Duodenal mucosa (tissue), 2 donors: Measurements from ENCODE around the gene MFAP4.
A peak's percentile ranks its signal among the peaks of the same experiment; 100 is the strongest.

Experiments
- H3K27ac ChIP-seq: one replicate; pipeline ENCODE4 v1.7.0; 2013; ENCODE audit warnings: low read depth, low read length
- H3K27me3 ChIP-seq, 2 donors: one replicate each; pipeline ENCODE4 v1.7.0; 2013; ENCODE audit warnings: low read length in 2 of 2, control low read depth in 1 of 2; ENCODE audit not compliant: insufficient read depth in 2 of 2, control insufficient read depth in 1 of 2
- H3K36me3 ChIP-seq, 2 donors: one replicate each; pipeline ENCODE4 v1.7.0; 2013; ENCODE audit warnings: low read length in 2 of 2, control low read depth in 1 of 2; ENCODE audit not compliant: insufficient read depth in 2 of 2, control insufficient read depth in 1 of 2
- H3K4me1 ChIP-seq, 2 donors: one replicate each; pipeline ENCODE4 v1.7.0; 2013; ENCODE audit warnings: low read length in 2 of 2, control low read depth in 1 of 2; ENCODE audit not compliant: insufficient read depth in 2 of 2, control insufficient read depth in 1 of 2
- H3K4me3 ChIP-seq, 2 donors: one replicate each; pipeline ENCODE4 v1.7.0; 2013; ENCODE audit warnings: low read length in 2 of 2, low read depth in 1 of 2
- H3K9ac ChIP-seq, 2 donors: one replicate each; pipeline ENCODE4 v1.7.0; 2013; ENCODE audit warnings: low read length in 2 of 2, low read depth in 1 of 2
- H3K9me3 ChIP-seq, 2 donors: one replicate each; pipeline ENCODE4 v1.7.0; 2013; ENCODE audit warnings: low read length in 2 of 2, control low read depth in 1 of 2; ENCODE audit not compliant: control insufficient read depth in 1 of 2

MFAP4 gene

DNA sequence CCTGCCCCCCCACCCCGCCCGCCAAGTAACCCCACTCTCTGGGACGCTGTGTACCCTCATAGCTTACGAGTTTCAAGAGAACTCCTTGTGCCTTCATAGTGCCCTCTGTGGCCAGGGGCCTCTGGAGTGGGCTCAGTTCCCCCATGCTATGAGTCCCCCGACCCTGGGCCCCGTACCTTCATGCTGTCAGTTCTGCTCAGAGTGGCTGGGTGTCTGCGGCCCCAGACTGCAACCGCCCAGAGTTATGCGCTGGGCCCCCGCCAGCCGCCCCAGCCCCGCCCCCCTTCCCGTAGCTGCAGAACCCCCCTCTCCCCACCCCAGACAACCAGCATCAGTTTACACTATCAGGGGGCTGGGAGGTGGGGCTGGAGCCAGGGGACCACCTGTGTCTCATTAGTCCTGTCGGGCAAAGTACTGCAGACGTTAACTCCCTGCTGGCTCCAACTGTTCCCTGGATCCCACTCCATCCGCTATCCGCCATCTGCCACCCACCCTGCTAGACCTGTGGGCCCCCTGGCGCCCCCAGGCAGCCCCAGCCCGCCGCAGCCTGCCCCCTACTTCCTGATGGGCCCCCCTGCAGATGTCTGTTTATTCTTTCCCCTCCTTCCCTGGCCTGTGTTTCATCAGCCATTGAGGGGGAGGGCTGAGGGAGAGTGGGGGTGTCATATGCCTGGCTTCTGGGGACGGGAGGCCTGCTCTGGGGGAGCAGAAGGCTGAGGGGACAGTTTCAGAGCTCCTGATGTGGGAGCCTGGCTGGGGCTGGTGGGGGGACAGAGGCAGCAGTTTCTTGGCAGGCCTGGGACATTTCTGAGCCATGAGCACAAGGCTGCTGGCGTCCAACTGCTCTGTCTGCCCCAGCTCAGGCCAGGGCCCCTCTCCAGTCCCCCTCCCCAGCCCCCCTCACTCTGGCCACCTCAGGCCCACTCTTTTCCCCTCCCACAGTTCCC lies at the start of gene MFAP4:
Gene MFAP4 (minus strand): TSS at position 217 of the 947 bp plus-strand sequence. CDS start 35 bp downstream, at position 182.
- H3K27ac ChIP-seq = peak within 1 kb of the TSS; percentile 66
- peak within 1 kb of the TSS; percentile 42 to 49 for H3K4me3 ChIP-seq
- H3K36me3 ChIP-seq = peaks cover 18 to 31% of the 10 kb centered on the region in 2 donors
- no peaks in the 10 kb centered on the region for H3K27me3 ChIP-seq
- H3K9me3 ChIP-seq = no peaks in the 10 kb centered on the region
- H3K4me1 ChIP-seq = peaks cover 38 to 42% of the 10 kb centered on the region in 2 donors
- H3K9ac ChIP-seq = peak within 1 kb of the TSS in 1 of 2 donors; percentile 29

- H3K9me3 ChIP-seq = no peaks in the 10 kb centered on the region
- no peak overlapping the region for H3K4me3 ChIP-seq
- H3K36me3 ChIP-seq = no peaks in the 10 kb centered on the region
- H3K4me1 ChIP-seq = no peaks in the 10 kb centered on the region
- H3K27ac ChIP-seq = no peak overlapping the region
- H3K27me3 ChIP-seq = no peaks in the 10 kb centered on the region
- no peak overlapping the region for H3K9ac ChIP-seq
These were observed 46.8 kb upstream of the MFAP4 start for GRCh38 chr17:19433727-19434340.

GRCh38 chr17:19433255-19433654 lies 46.3 kb upstream of the MFAP4 start:
- no peaks in the 10 kb centered on the region for H3K27me3 ChIP-seq
- no peaks in the 10 kb centered on the region for H3K4me1 ChIP-seq

GRCh38 chr17:19431691-19432090 lies 44.7 kb upstream of the MFAP4 start:
- Histone ChIP-seq H3K36me3 (no peaks in the 10 kb centered on the region), H3K9ac (no peak overlapping the region), H3K4me1 (no peaks in the 10 kb centered on the region), H3K9me3 (no peaks in the 10 kb centered on the region), H3K27ac (no peak overlapping the region), H3K4me3 (no peak overlapping the region), H3K27me3 (no peaks in the 10 kb centered on the region)

More at GRCh38 chr17:19433255-19433654, 46.3 kb upstream of the MFAP4 start:
- Histone ChIP-seq H3K36me3 (no peaks in the 10 kb centered on the region), H3K9ac (no peak overlapping the region), H3K27ac (no peak overlapping the region), H3K4me3 (no peak overlapping the region), H3K9me3 (no peaks in the 10 kb centered on the region)

- H3K27ac ChIP-seq = no peak overlapping the region
These were observed 39.6 kb upstream of the MFAP4 start for GRCh38 chr17:19426631-19427030.

DNA sequence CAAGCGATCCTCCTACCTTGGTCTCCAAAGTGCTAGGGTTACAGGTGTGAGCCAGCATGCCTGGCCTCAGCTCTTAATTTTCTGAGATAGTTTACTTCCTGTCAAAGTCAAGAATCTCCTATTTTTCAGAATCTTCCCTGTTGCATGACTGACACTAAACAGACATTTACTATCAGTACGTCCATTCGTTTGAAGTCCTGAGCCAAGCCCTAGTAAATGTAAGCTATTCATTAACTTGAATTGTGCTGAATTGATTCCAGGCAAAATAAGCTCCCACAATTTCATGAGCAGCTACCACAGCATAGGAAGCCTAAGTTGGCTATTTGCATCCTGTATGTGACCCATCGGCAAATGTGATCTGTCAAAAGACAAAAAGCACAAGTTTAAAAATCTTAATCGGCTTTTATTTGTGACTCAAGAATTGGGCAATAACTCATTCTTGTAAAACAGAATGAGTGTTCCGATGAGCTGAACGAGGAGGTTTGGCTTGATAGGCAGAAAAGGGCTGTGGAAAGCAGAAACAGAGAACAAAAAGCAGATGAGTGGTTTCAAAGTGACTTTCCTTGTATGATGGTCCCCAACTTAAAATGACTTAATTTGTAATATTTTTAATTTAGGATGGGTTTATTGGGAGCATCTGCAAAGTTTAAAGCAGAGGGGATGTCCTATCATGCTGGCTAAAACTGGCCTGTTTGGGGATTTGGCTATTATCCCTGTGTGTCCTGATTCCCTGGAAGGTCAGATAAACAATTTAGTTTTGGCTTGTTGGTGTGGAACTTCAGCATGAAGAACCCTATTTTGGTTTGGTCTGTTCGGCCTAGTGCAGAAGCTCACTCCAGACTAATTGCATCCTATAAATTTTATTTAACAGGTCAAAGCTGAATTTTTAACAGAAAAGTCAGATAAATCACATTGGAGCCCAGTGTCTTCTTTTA lies 38.2 kb upstream of the MFAP4 start:
- no peak overlapping the region for H3K27ac ChIP-seq
- peaks cover 17 to 20% of the 10 kb centered on the region in 2 donors for H3K4me1 ChIP-seq
- no peaks in the 10 kb centered on the region for H3K9me3 ChIP-seq
- no peaks in the 10 kb centered on the region for H3K36me3 ChIP-seq
- no peak overlapping the region for H3K4me3 ChIP-seq
- no peak overlapping the region for H3K9ac ChIP-seq
- H3K27me3 ChIP-seq = no peaks in the 10 kb centered on the region

More at GRCh38 chr17:19426631-19427030, 39.6 kb upstream of the MFAP4 start:
- Histone ChIP-seq H3K9me3 (no peaks in the 10 kb centered on the region), H3K9ac (no peak overlapping the region), H3K27me3 (no peaks in the 10 kb centered on the region), H3K4me1 (peaks cover 17 to 20% of the 10 kb centered on the region in 2 donors), H3K4me3 (no peak overlapping the region), H3K36me3 (no peaks in the 10 kb centered on the region)

DNA sequence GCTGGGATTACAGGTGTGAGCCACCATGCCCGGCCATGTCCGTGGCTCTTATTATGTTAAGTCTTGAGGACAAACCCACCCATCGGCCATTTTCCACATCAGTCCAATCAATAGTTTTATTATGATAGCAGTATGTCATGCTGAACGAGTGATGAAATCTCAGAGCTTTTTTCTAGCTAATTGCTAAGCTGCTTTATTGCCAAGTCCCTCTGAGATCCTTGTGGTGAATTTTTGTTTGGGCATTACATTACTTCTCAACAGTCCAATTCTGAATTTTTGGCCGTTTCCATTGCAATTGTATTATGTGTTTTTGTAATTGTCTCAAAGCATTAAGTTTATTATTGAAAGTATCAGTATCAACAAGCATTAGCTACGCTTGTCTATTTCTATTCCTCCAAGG lies 34.9 kb upstream of the MFAP4 start:
- H3K4me3 ChIP-seq = no peak overlapping the region
- no peaks in the 10 kb centered on the region for H3K9me3 ChIP-seq
- H3K9ac ChIP-seq = no peak overlapping the region
- no peak overlapping the region for H3K27ac ChIP-seq
- H3K4me1 ChIP-seq = peaks cover 17 to 24% of the 10 kb centered on the region in 2 donors
- no peaks in the 10 kb centered on the region for H3K36me3 ChIP-seq
- no peaks in the 10 kb centered on the region for H3K27me3 ChIP-seq

GRCh38 chr17:19421219-19421618 lies 34.2 kb upstream of the MFAP4 start:
- Histone ChIP-seq H3K4me1 (peaks cover 17 to 22% of the 10 kb centered on the region in 2 donors), H3K27ac (no peak overlapping the region), H3K9ac (no peak overlapping the region), H3K36me3 (no peaks in the 10 kb centered on the region), H3K4me3 (no peak overlapping the region), H3K9me3 (no peaks in the 10 kb centered on the region), H3K27me3 (no peaks in the 10 kb centered on the region)

DNA sequence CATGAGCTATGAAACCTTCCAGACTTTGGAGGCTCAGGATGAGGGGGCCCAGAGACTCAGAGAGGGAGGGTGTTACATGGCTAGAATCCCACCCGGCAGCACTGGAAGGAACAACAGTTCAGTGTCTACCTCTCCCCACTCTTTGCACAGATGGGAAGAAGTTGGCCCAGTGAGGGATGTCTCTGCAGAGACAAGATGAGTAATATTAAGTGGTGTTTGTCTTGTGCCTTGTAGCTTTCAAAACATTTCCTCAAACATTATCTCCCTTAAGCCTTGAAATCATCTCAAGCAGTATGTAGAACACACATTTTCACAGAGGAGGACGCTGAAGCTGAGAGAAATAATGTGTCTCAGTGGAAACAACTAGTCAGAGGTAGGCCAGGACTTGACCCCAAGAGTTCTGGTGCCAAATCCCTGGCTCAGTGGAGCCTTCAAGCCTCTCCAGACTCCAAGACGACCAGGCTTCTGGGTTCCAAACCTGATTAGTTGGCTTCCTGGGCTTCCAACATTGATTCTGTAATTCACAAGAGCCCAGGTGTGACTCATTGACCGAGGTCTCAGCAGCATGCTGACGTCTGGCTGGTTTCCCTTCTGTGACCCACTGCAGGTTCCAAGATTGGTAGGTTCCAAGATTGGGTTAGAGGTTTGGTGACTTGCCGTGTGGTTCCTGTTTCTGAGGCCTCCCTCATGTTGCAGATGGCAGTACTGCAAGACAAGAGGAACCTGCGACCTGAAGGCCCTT lies 31.4 kb upstream of the MFAP4 start:
- H3K4me3 ChIP-seq = no peak overlapping the region
- H3K36me3 ChIP-seq = no peaks in the 10 kb centered on the region
- peaks cover 0 to 3% of the 10 kb centered on the region in 2 donors for H3K4me1 ChIP-seq
- no peak overlapping the region for H3K27ac ChIP-seq
- no peaks in the 10 kb centered on the region for H3K9me3 ChIP-seq
- H3K27me3 ChIP-seq = no peaks in the 10 kb centered on the region
- no peak overlapping the region for H3K9ac ChIP-seq
